Activated CD8-positive, alpha-beta memory T cell treated with anti-CD3 and anti-CD28 coated beads, Interleukin-2, amount 50 U/mL, for 48 hours (primary cell): ENCODE measurements around the gene ZNF155.

Experiments used
- DNase-seq: peaks from one replicate; pipeline ENCODE4 v3.0.0-alpha.2; 2020

Gene ZNF155

GRCh38 chr19:44005973-44006372 lies 22.0 kb downstream of the ZNF155 start:
- no peak for DNase-seq

DNA sequence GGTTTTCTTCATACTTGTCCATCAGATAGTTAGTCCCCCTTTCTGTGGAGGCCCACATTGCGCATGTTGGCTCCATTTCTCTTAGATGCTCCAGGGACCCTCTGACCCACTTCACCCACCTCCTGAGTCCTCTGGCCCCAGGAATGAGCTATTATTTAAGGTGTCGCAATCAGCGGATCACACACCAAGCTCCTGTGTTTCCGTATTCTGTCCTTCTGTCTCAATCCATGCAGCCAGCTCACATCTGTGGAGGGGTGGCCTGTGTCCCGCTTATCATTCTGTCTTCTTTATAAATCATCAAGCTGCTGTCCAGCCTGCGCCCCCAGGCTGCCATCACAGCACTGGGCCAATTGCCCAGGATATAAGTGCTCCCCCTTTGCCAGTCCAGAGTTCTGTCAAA lies 23.5 kb downstream of the ZNF155 start:
- no peak for DNase-seq

DNA sequence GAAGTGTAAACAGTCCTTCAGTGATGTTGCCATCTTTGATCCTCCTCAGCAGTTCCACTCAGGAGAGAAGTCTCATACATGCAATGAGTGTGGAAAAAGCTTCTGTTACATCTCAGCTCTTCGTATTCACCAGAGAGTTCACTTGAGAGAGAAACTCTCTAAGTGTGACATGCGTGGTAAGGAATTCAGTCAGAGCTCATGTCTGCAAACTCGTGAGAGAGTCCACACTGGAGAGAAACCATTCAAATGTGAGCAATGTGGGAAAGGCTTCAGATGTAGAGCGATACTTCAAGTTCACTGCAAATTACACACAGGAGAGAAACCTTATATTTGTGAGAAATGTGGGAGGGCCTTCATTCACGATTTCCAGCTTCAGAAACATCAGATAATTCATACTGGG lies 26.5 kb downstream of the ZNF155 start:
- DNase-seq, result no peak

DNA sequence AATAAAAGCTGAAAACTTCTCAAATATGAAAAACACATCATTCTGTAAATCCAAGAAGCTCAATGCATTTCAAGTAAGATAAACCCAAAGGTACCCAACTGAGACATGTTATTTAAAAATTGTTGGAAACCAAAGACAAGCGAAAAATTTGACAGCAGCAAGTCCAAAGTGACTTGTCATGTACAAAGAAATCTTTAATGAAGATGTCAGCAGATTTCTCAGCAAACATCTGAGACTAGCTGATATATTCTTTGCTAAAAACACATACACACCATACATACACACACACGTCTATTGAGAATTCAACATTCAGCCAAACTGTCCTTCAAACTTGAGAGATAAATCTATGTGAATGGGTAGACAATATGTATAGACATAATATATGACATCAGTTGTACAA lies 35.5 kb downstream of the ZNF155 start:
- no peak for DNase-seq

- DNase-seq, result no peak
These were observed 37.2 kb downstream of the ZNF155 start for GRCh38 chr19:44021221-44021620.

DNA sequence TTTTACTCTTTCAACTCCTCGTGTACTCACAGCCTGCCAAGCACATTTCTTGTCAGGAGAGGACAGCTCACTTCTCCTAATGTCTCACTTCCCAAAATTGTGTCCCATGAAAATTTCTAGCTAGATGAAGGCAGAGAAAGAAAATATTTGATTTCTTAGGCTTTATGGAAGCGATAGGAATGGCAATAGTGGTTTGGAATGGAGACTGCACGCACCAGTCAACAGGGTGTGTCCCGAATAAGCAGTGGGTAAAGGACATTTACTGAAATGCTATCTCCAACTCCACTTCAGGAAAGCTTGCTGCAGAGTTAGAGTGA lies 40.9 kb downstream of the ZNF155 start:
- no peak for DNase-seq

DNA sequence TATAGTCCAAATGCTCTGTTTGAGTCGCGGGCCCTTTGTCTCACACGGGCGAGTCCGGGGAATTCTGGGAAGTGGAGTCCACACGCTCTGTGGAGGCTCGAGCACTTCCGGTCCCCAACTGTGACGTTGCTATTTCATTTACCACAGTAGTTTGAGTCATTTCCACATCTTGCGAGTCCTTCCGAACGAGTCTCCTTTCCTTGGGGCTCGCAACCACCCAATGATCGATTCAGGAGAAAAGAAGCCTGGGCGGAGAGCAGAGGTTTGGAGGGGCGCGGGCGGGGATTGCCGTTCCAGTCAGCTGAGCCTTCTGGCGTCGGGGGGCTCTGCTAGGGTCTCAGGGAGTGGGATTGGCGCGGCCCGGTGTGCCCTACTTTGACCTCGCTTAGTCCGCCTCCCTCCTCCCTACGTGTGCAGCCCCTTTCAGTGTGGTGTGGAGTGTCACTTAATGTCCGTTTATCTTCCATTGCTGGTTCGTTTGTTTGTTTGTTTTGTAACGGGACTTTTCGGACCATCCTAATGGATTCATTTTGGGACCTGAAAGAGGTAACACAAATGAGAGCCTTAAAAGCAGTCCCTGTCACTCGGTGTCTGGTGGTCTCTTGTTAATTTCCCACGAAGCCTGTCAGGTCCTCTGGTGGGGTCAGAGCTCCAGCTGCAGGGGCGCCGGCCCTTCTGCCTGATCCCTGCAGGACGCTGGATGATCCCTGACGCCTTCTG lies 41.4 kb downstream of the ZNF155 start, which contains the start of gene ZNF222:
TSS of gene ZNF222 (plus strand) at position 163 of the 720 bp plus-strand sequence. CDS start at position 221, 58 bp downstream.
- DNase-seq, result peak; percentile 76

DNA sequence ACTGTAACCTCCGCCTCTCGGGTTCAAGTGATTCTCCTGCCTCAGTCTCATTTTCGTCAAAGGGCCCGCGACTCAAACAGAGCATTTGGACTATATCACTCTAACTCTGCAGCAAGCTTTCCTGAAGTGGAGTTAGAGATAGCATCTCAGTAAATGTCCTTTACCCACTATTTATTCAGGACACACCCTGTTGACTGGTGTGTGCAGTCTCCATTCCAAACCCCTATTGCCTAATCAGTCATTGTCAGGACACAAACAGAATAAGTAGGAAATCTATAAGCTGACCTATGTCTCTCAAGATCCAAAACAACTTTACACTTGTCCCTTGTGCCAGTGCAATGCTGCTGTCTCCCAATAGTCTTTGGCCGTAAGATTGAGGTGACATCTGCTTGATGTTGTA lies 42.6 kb downstream of the ZNF155 start:
- DNase-seq, result no peak

DNA sequence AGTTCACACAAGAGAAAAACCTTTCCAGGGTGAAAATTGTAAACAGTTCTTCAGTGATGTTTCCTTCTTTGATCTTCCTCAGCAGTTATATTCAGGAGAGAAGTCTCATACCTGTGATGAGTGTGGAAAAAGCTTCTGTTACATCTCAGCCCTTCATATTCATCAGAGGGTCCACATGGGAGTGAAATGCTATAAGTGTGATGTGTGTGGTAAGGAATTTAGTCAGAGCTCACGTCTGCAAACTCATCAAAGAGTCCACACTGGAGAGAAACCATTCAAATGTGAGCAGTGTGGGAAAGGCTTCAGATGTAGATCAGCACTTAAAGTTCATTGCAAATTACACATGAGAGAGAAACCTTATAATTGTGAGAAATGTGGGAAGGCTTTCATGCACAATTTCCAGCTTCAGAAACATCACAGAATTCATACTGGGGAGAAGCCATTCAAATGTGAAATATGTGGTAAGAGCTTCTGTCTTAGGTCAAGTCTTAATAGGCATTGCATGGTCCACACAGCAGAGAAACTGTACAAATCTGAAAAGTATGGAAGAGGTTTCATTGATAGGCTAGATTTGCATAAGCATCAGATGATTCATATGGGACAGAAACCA lies 48.1 kb downstream of the ZNF155 start:
- DNase-seq, result no peak

GRCh38 chr19:44042147-44042546 lies 58.2 kb downstream of the ZNF155 start:
- DNase-seq, result no peak
